Measurements from ENCODE around the gene RASGEF1B. TPM values are rescaled to one million over a fixed set of nuclear protein-coding genes. Genes with fewer than 3 reads are reported as not detected.

RASGEF1B gene
- total and polyA plus RNA-seq, 2 experiments from 2014 or later, result 2.8 to 5.2 TPM

DNA sequence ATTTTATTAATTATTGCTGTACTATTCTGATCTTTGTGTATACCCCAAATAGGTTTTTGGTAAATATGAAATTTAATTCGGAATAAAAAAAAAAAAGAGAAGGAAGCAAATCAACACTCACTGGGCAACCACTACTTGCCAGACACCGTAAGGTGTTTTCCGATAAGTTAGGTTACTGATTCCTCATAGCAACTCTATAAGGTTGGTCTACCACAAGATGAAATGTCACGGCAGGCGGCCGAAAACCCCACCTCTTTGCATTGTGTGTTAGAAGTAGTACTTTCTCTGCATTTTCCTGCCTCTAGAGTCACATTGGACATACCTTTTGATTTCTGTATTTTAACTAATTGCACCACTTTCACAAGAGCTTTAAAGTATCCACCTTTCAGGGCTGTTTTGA lies 44.5 kb upstream of the RASGEF1B start:
- Histone ChIP-seq H3K27ac (ENCODE audit: low read depth) (no peak overlapping the region), H3K79me2 (replicated peaks; ENCODE audit: insufficient read depth) (no peaks in the 10 kb centered on the region), H3K9me2 (ENCODE audit: insufficient read depth) (no peaks in the 10 kb centered on the region), H3K4me1 (ENCODE audit: insufficient read depth) (peaks cover 36% of the 10 kb centered on the region), H2AFZ (no peak overlapping the region), H3F3A (replicated peaks; ENCODE audit: low read depth) (no peaks in the 10 kb centered on the region), H3K4me2 (no peak overlapping the region), H4K20me1 (replicated peaks; ENCODE audit: insufficient read depth) (no peaks in the 10 kb centered on the region), H3K36me3 (ENCODE audit: insufficient read depth) (no peaks in the 10 kb centered on the region), H3K4me3 (no peak overlapping the region), H3K27me3 (ENCODE audit: insufficient read depth) (no peaks in the 10 kb centered on the region)
- H3K4me1 Mint-ChIP-seq, result peaks cover 46% of the 10 kb centered on the region
- TF ChIP-seq, protein P1, sequence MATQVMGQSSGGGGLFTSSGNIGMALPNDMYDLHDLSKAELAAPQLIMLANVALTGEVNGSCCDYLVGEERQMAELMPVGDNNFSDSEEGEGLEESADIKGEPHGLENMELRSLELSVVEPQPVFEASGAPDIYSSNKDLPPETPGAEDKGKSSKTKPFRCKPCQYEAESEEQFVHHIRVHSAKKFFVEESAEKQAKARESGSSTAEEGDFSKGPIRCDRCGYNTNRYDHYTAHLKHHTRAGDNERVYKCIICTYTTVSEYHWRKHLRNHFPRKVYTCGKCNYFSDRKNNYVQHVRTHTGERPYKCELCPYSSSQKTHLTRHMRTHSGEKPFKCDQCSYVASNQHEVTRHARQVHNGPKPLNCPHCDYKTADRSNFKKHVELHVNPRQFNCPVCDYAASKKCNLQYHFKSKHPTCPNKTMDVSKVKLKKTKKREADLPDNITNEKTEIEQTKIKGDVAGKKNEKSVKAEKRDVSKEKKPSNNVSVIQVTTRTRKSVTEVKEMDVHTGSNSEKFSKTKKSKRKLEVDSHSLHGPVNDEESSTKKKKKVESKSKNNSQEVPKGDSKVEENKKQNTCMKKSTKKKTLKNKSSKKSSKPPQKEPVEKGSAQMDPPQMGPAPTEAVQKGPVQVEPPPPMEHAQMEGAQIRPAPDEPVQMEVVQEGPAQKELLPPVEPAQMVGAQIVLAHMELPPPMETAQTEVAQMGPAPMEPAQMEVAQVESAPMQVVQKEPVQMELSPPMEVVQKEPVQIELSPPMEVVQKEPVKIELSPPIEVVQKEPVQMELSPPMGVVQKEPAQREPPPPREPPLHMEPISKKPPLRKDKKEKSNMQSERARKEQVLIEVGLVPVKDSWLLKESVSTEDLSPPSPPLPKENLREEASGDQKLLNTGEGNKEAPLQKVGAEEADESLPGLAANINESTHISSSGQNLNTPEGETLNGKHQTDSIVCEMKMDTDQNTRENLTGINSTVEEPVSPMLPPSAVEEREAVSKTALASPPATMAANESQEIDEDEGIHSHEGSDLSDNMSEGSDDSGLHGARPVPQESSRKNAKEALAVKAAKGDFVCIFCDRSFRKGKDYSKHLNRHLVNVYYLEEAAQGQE (IDR thresholded peaks at IDR 0.05; ENCODE audit: unreplicated experiment), result no peak
- TF ChIP-seq STAT1 (IDR thresholded peaks at IDR 0.05; ENCODE audit: unreplicated experiment), result no peak
- TF ChIP-seq, protein P2, sequence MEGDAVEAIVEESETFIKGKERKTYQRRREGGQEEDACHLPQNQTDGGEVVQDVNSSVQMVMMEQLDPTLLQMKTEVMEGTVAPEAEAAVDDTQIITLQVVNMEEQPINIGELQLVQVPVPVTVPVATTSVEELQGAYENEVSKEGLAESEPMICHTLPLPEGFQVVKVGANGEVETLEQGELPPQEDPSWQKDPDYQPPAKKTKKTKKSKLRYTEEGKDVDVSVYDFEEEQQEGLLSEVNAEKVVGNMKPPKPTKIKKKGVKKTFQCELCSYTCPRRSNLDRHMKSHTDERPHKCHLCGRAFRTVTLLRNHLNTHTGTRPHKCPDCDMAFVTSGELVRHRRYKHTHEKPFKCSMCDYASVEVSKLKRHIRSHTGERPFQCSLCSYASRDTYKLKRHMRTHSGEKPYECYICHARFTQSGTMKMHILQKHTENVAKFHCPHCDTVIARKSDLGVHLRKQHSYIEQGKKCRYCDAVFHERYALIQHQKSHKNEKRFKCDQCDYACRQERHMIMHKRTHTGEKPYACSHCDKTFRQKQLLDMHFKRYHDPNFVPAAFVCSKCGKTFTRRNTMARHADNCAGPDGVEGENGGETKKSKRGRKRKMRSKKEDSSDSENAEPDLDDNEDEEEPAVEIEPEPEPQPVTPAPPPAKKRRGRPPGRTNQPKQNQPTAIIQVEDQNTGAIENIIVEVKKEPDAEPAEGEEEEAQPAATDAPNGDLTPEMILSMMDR (conservative IDR thresholded peaks at IDR 0.05; ENCODE audit: low read depth in 2 of 2), result no peak
- no peak for TF ChIP-seq CREB1 (CRISPR knock-in tag; IDR thresholded peaks at IDR 0.05; ENCODE audit: low read depth)
- TF ChIP-seq, protein P3, sequence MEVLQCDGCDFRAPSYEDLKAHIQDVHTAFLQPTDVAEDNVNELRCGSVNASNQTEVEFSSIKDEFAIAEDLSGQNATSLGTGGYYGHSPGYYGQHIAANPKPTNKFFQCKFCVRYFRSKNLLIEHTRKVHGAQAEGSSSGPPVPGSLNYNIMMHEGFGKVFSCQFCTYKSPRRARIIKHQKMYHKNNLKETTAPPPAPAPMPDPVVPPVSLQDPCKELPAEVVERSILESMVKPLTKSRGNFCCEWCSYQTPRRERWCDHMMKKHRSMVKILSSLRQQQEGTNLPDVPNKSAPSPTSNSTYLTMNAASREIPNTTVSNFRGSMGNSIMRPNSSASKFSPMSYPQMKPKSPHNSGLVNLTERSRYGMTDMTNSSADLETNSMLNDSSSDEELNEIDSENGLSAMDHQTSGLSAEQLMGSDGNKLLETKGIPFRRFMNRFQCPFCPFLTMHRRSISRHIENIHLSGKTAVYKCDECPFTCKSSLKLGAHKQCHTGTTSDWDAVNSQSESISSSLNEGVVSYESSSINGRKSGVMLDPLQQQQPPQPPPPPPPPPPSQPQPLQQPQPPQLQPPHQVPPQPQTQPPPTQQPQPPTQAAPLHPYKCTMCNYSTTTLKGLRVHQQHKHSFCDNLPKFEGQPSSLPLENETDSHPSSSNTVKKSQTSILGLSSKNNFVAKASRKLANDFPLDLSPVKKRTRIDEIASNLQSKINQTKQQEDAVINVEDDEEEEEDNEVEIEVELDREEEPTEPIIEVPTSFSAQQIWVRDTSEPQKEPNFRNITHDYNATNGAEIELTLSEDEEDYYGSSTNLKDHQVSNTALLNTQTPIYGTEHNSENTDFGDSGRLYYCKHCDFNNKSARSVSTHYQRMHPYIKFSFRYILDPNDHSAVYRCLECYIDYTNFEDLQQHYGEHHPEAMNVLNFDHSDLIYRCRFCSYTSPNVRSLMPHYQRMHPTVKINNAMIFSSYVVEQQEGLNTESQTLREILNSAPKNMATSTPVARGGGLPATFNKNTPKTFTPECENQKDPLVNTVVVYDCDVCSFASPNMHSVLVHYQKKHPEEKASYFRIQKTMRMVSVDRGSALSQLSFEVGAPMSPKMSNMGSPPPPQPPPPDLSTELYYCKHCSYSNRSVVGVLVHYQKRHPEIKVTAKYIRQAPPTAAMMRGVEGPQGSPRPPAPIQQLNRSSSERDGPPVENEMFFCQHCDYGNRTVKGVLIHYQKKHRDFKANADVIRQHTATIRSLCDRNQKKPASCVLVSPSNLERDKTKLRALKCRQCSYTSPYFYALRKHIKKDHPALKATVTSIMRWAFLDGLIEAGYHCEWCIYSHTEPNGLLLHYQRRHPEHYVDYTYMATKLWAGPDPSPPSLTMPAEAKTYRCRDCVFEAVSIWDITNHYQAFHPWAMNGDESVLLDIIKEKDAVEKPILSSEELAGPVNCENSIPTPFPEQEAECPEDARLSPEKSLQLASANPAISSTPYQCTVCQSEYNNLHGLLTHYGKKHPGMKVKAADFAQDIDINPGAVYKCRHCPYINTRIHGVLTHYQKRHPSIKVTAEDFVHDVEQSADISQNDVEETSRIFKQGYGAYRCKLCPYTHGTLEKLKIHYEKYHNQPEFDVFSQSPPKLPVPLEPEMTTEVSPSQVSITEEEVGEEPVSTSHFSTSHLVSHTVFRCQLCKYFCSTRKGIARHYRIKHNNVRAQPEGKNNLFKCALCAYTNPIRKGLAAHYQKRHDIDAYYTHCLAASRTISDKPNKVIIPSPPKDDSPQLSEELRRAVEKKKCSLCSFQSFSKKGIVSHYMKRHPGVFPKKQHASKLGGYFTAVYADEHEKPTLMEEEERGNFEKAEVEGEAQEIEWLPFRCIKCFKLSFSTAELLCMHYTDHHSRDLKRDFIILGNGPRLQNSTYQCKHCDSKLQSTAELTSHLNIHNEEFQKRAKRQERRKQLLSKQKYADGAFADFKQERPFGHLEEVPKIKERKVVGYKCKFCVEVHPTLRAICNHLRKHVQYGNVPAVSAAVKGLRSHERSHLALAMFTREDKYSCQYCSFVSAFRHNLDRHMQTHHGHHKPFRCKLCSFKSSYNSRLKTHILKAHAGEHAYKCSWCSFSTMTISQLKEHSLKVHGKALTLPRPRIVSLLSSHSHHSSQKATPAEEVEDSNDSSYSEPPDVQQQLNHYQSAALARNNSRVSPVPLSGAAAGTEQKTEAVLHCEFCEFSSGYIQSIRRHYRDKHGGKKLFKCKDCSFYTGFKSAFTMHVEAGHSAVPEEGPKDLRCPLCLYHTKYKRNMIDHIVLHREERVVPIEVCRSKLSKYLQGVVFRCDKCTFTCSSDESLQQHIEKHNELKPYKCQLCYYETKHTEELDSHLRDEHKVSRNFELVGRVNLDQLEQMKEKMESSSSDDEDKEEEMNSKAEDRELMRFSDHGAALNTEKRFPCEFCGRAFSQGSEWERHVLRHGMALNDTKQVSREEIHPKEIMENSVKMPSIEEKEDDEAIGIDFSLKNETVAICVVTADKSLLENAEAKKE (CRISPR knock-in tag; IDR thresholded peaks at IDR 0.05), result no peak
- TF ChIP-seq ZNF114 (CRISPR knock-in tag; IDR thresholded peaks at IDR 0.05), result no peak
- no peak for TF ChIP-seq EZH2 (IDR thresholded peaks at IDR 0.05; ENCODE audit: low read depth, unreplicated experiment)
- TF ChIP-seq EZH2phosphoT487 (IDR thresholded peaks at IDR 0.05; ENCODE audit: unreplicated experiment), result no peak
- no peak for TF ChIP-seq ZNF331 (CRISPR knock-in tag; IDR thresholded peaks at IDR 0.05; ENCODE audit: low read depth)
- DNase-seq (ENCODE audit: low spot score) (no peak), ATAC-seq (no peak)
- no peaks in the 10 kb centered on the region for H3K36me3 Mint-ChIP-seq (ENCODE audit: low read depth)
- no peaks in the 10 kb centered on the region for H3K27me3 Mint-ChIP-seq (ENCODE audit: insufficient read depth, low read depth, poor library complexity)
- H3K27ac Mint-ChIP-seq, result no peak overlapping the region
- no peaks in the 10 kb centered on the region for H3K9me3 Mint-ChIP-seq
- H3K4me3 Mint-ChIP-seq, result no peak overlapping the region

All from GM23338 (cell line).